Thoracic aorta (tissue), 2 donors: Measurements from ENCODE around the gene USP30. TPM values are rescaled to one million over a fixed set of nuclear protein-coding genes. Genes with fewer than 3 reads are reported as not detected.

Experiments used
- ATAC-seq: fragments of 150-250 bp; one replicate; pipeline ENCODE4 v1.8.0; 2017; ENCODE audit warnings: low read depth; ENCODE audit not compliant: insufficient number of reproducible peaks, low FRiP score
- DNase-seq: peaks from one replicate; pipeline ENCODE4 v3.0.0-alpha.2; 2020; ENCODE audit warnings: low spot score
- H3K27ac ChIP-seq, 2 donors: fragments of 200-600 bp; sonication (generic); 1 replicate in 1 of 2; 2 replicates in 1 of 2; pipeline ENCODE4 v1.5.1; 2016; ENCODE audit warnings: mild to moderate bottlenecking in 2 of 2, moderate library complexity in 2 of 2
- H3K27me3 ChIP-seq: fragments of 200-600 bp; sonication (generic); replicated peaks from 2 replicates; pipeline ENCODE4 v1.6.0; 2016; ENCODE audit warnings: mild to moderate bottlenecking; ENCODE audit not compliant: insufficient read depth
- H3K36me3 ChIP-seq: fragments of 200-600 bp; sonication (generic); one replicate; pipeline ENCODE4 v1.5.1; 2016
- H3K4me1 ChIP-seq, 2 donors: fragments of 200-600 bp; sonication (generic); 1 replicate in 1 of 2; 2 replicates in 1 of 2; pipeline versions ENCODE4 v1.5.1 to v1.6.0; 2016; ENCODE audit warnings: low read depth in 2 of 2, mild to moderate bottlenecking in 1 of 2; ENCODE audit not compliant: control insufficient read depth in 1 of 2
- H3K4me3 ChIP-seq: fragments of 200-600 bp; sonication (generic); 2 replicates; pipeline ENCODE4 v1.5.1; 2016; ENCODE audit warnings: mild to moderate bottlenecking
- H3K9me3 ChIP-seq: fragments of 200-600 bp; sonication (generic); 2 replicates; pipeline ENCODE4 v1.5.1; 2016
- CTCF ChIP-seq: fragments of 200-600 bp; sonication (generic); IDR thresholded peaks from one replicate; pipeline ENCODE4 v1.5.1; 2019; ENCODE audit warnings: antibody characterized with exemption
- total RNA-seq, 2 donors: library from RNA; depleted of rRNA; stranded (reverse); fragments of >200 nt; gene quantifications; one replicate each; pipeline versions ENCODE4 v1.1.0 to v1.2.3, GENCODE V29; 2016

Gene USP30
- total RNA-seq, 2 donors from 2014 or later = 9.5 to 27.5 TPM

- Histone ChIP-seq H3K4me3 (no peak overlapping the region), H3K27me3 (no peaks in the 10 kb centered on the region), H3K4me1 (peaks cover 5 to 16% of the 10 kb centered on the region in 2 donors), H3K36me3 (peaks cover 28% of the 10 kb centered on the region), H3K27ac (no peak overlapping the region), H3K9me3 (no peaks in the 10 kb centered on the region)
- DNase-seq (no peak), ATAC-seq (no peak)
- TF ChIP-seq CTCF = no peak
Measured at GRCh38 chr12:109089683-109090082, 37.3 kb downstream of the USP30 start.

GRCh38 chr12:109092497-109093021 lies 40.2 kb downstream of the USP30 start:
- Histone ChIP-seq H3K9me3 (no peaks in the 10 kb centered on the region), H3K36me3 (peaks cover 12% of the 10 kb centered on the region), H3K4me1 (peaks cover 9 to 21% of the 10 kb centered on the region in 2 donors), H3K27me3 (no peaks in the 10 kb centered on the region), H3K27ac (peak overlapping the region; percentile 63 to 74), H3K4me3 (peak overlapping the region; percentile 78)
- no peak for TF ChIP-seq CTCF
- no peak for DNase-seq
- ATAC-seq = no peak

- DNase-seq = peak; percentile 72
- peak; percentile 98 for TF ChIP-seq CTCF
- Histone ChIP-seq H3K36me3 (peaks cover 7% of the 10 kb centered on the region), H3K27me3 (no peaks in the 10 kb centered on the region), H3K4me3 (peak within 1 kb of the TSS; percentile 78), H3K9me3 (no peaks in the 10 kb centered on the region), H3K4me1 (peaks cover 10 to 23% of the 10 kb centered on the region in 2 donors), H3K27ac (peak within 1 kb of the TSS; percentile 63 to 74)
- ATAC-seq = peak; percentile 64
Measured at GRCh38 chr12:109093022-109093918, 40.9 kb downstream of the USP30 start, which contains the start of gene ALKBH2. Gene ALKBH2, minus strand, starts transcription at chr12:109093472. Its CDS starts 686 bp downstream, at chr12:109092786.

GRCh38 chr12:109097140-109097434 lies 44.7 kb downstream of the USP30 start:
- Histone ChIP-seq H3K9me3 (no peaks in the 10 kb centered on the region), H3K4me3 (no peak overlapping the region), H3K27me3 (no peaks in the 10 kb centered on the region), H3K36me3 (no peaks in the 10 kb centered on the region), H3K4me1 (peaks cover 21 to 38% of the 10 kb centered on the region in 2 donors), H3K27ac (no peak overlapping the region)
- TF ChIP-seq CTCF = no peak
- ATAC-seq (no peak), DNase-seq (no peak)

GRCh38 chr12:109097435-109098182 lies 45.2 kb downstream of the USP30 start, which contains the start of gene UNG:
Gene UNG, plus strand, starts transcription at chr12:109097597. Its CDS starts 83 bp downstream, at chr12:109097680.
- H3K9me3 ChIP-seq = no peaks in the 10 kb centered on the region
- H3K4me3 ChIP-seq = peak within 1 kb of the TSS; percentile 83
- no peaks in the 10 kb centered on the region for H3K36me3 ChIP-seq
- peak; percentile 87 for ATAC-seq
- peaks cover 17 to 32% of the 10 kb centered on the region in 2 donors for H3K4me1 ChIP-seq
- no peak for TF ChIP-seq CTCF
- DNase-seq = peak; percentile 89
- H3K27me3 ChIP-seq = no peaks in the 10 kb centered on the region
- peak within 1 kb of the TSS; percentile 82 to 85 for H3K27ac ChIP-seq
